Keratinocyte (primary cell): ENCODE data around the gene ADO. TPM values are rescaled to one million over a fixed set of nuclear protein-coding genes. Genes with fewer than 3 reads are reported as not detected.

Source experiments
- DNase-seq: peaks from one replicate; pipeline ENCODE4 v3.0.0-alpha.2; 2011; ENCODE audit warnings: low read depth, missing footprints, low spot score
- FAIRE-seq: peaks from 2 replicates; lab custom pipeline; 2011; peaks lifted over from hg19 to GRCh38; lab: Jason Lieb, UNC
- H2AFZ ChIP-seq: 2 replicates; pipeline ENCODE4 v1.6.0; 2012; ENCODE audit warnings: low read length, control low read depth, inconsistent platforms; ENCODE audit not compliant: control insufficient read depth
- H3K27ac ChIP-seq: 2 replicates; pipeline ENCODE4 v1.5.1; 2011; ENCODE audit warnings: low read length; ENCODE audit not compliant: control insufficient read depth, insufficient read depth
- H3K27me3 ChIP-seq: 3 replicates; pipeline ENCODE4 v1.6.0; 2011; ENCODE audit warnings: low read length; ENCODE audit not compliant: control insufficient read depth, insufficient read depth; ENCODE audit errors: extremely low read depth
- H3K36me3 ChIP-seq, 2 experiments: 2 replicates in 1 of 2; 3 replicates in 1 of 2; pipeline ENCODE4 v1.5.1; 2011; ENCODE audit warnings: low read length in 2 of 2, mild to moderate bottlenecking in 1 of 2; ENCODE audit not compliant: control insufficient read depth in 2 of 2, insufficient read depth in 2 of 2; ENCODE audit errors: extremely low read depth in 1 of 2
- H3K4me1 ChIP-seq: 3 replicates; pipeline ENCODE4 v1.5.1; 2011; ENCODE audit warnings: low read length; ENCODE audit not compliant: control insufficient read depth, insufficient read depth; ENCODE audit errors: extremely low read depth
- H3K4me2 ChIP-seq: 3 replicates; pipeline ENCODE4 v1.6.0; 2011; ENCODE audit warnings: low read depth, low read length; ENCODE audit not compliant: control insufficient read depth, insufficient read depth; ENCODE audit errors: extremely low read depth
- H3K4me3 ChIP-seq, 3 experiments: fragments of 200-600 bp in 1 of 3; sonication (generic) in 1 of 3; 2 replicates in 2 of 3; 3 replicates in 1 of 3; pipeline ENCODE4 v1.5.1; 2011 to 2016; ENCODE audit warnings: low read length in 3 of 3, mild to moderate bottlenecking in 3 of 3, control low read depth in 2 of 3, inconsistent platforms in 1 of 3, low read depth in 1 of 3, mixed read lengths in 1 of 3, mixed run types in 1 of 3, moderate library complexity in 1 of 3; ENCODE audit not compliant: control insufficient read depth in 2 of 3, insufficient read depth in 2 of 3; ENCODE audit errors: extremely low read depth in 1 of 3
- H3K79me2 ChIP-seq: 2 replicates; pipeline ENCODE4 v1.6.0; 2012; ENCODE audit warnings: low read length; ENCODE audit not compliant: control insufficient read depth, insufficient read depth
- H3K9ac ChIP-seq: 3 replicates; pipeline ENCODE4 v1.6.0; 2011; ENCODE audit warnings: low read length; ENCODE audit not compliant: control insufficient read depth, insufficient read depth; ENCODE audit errors: extremely low read depth
- H3K9me1 ChIP-seq: 3 replicates; pipeline ENCODE4 v1.6.0; 2011; ENCODE audit warnings: low read length; ENCODE audit not compliant: control insufficient read depth, insufficient read depth; ENCODE audit errors: extremely low read depth
- H3K9me3 ChIP-seq: 2 replicates; pipeline ENCODE4 v1.5.1; 2012; ENCODE audit warnings: low read depth, low read length; ENCODE audit not compliant: control insufficient read depth
- H4K20me1 ChIP-seq: 3 replicates; pipeline ENCODE4 v1.6.0; 2011; ENCODE audit warnings: low read length; ENCODE audit not compliant: control insufficient read depth, insufficient read depth; ENCODE audit errors: extremely low read depth
- CTCF ChIP-seq, 3 experiments: IDR thresholded peaks in 1 of 3; conservative IDR thresholded peaks in 1 of 3; optimal IDR thresholded peaks in 1 of 3; 2 replicates in 2 of 3; 3 replicates in 1 of 3; pipeline versions ENCODE3 to v1.5.1; 2011; ENCODE audit warnings: low read length in 3 of 3, mild to moderate bottlenecking in 3 of 3, moderate library complexity in 2 of 3, control low read depth in 1 of 3, inconsistent platforms in 1 of 3; ENCODE audit not compliant: insufficient read depth in 2 of 3; ENCODE audit errors: extremely low read depth in 1 of 3
- EZH2 ChIP-seq: IDR thresholded peaks from one replicate; pipeline ENCODE4 v1.6.1; 2012; ENCODE audit warnings: inconsistent platforms, mild to moderate bottlenecking, low read length, moderate library complexity
- dilution Hi-C: fragments of 300-500 bp; cut with MboI; formaldehyde crosslinking; loops from one replicate; pipeline ENCODE4 v1.7.0; 2020; ENCODE audit warnings: low sequenced_read_pairs; ENCODE audit not compliant: extremely low pct_ligation_motif_present
- polyA plus RNA-seq, 5 experiments: library from polyadenylated mRNA; depleted of rRNA in 3 of 5; stranded (reverse) in 3 of 5; stranded (forward) in 1 of 5; unstranded in 1 of 5; fragments of >200 nt; gene quantifications; 1 replicate in 1 of 5; 2 replicates in 3 of 5; 3 replicates in 1 of 5; pipeline versions ENCODE4 v1.2.1 to v1.2.3, GENCODE V29; 2011 to 2012; ENCODE audit warnings: missing spikeins in 2 of 5, low read depth in 1 of 5, low replicate concordance in 1 of 5

ADO gene
- polyA plus RNA-seq, 1 donor (not counting 4 experiments of a cell fraction or from before 2014, with no cell fraction given) = 16.5 TPM

- no peaks in the 10 kb centered on the region for H3K79me2 ChIP-seq
- H3K27me3 ChIP-seq = peaks cover 10% of the 10 kb centered on the region
- H3K4me1 ChIP-seq = no peaks in the 10 kb centered on the region
- DNase-seq (no peak), FAIRE-seq (no peak)
- no peaks in the 10 kb centered on the region for H3K36me3 ChIP-seq
- H3K27ac ChIP-seq = no peak overlapping the region
- no peak overlapping the region for H3K4me3 ChIP-seq
- H4K20me1 ChIP-seq = no peaks in the 10 kb centered on the region
- H3K4me2 ChIP-seq = no peak overlapping the region
- dilution Hi-C loops = no loop called here
- no peaks in the 10 kb centered on the region for H3K9me1 ChIP-seq
- TF ChIP-seq EZH2 (no peak), CTCF (optimal IDR thresholded peaks at IDR 0.05 in 1 of 3, IDR thresholded peaks at IDR 0.05 in 1 of 3, conservative IDR thresholded peaks at IDR 0.05 in 1 of 3; ENCODE audit: extremely low read depth in 1 of 3, insufficient read depth in 2 of 3, low read length in 3 of 3) (no peak)
- no peak overlapping the region for H3K9ac ChIP-seq
- H3K9me3 ChIP-seq = no peaks in the 10 kb centered on the region
- no peak overlapping the region for H2AFZ ChIP-seq
Observed at GRCh38 chr10:62795762-62796161, 8.8 kb upstream of the ADO start.

- H3K9me3 ChIP-seq = no peaks in the 10 kb centered on the region
- H3K4me3 ChIP-seq = no peak overlapping the region
- no peak overlapping the region for H3K9ac ChIP-seq
- H2AFZ ChIP-seq = no peak overlapping the region
- no peak for DNase-seq
- no peak overlapping the region for H3K4me2 ChIP-seq
- H3K27ac ChIP-seq = no peak overlapping the region
- H3K79me2 ChIP-seq = no peaks in the 10 kb centered on the region
- TF ChIP-seq CTCF (optimal IDR thresholded peaks at IDR 0.05 in 1 of 3, IDR thresholded peaks at IDR 0.05 in 1 of 3, conservative IDR thresholded peaks at IDR 0.05 in 1 of 3; ENCODE audit: extremely low read depth in 1 of 3, insufficient read depth in 2 of 3, low read length in 3 of 3) (no peak), EZH2 (no peak)
- no peaks in the 10 kb centered on the region for H4K20me1 ChIP-seq
- H3K36me3 ChIP-seq = no peaks in the 10 kb centered on the region
- H3K4me1 ChIP-seq = no peaks in the 10 kb centered on the region
- FAIRE-seq = no peak
- peaks cover 10% of the 10 kb centered on the region for H3K27me3 ChIP-seq
- dilution Hi-C loops = no loop called here
- no peaks in the 10 kb centered on the region for H3K9me1 ChIP-seq
Observed at GRCh38 chr10:62796896-62797295, 7.6 kb upstream of the ADO start.
